Activated T-helper 1 cell treated with anti-CD3 and anti-CD28 coated beads, Interleukin-2, amount 50 U/mL, for 16 hours (primary cell): ENCODE results near the gene PTAR1.

ENCODE experiments used
- DNase-seq, 2 donors: peaks; one replicate each; pipeline ENCODE4 v3.0.0-alpha.2; 2020; ENCODE audit warnings: low read depth in 1 of 2, low spot score in 1 of 2

PTAR1 gene

GRCh38 chr9:69753830-69754229 lies 6.0 kb downstream of the PTAR1 start:
- DNase-seq = no peak

- no peak for DNase-seq
These were observed 9.7 kb downstream of the PTAR1 start for GRCh38 chr9:69750085-69750484.

GRCh38 chr9:69748304-69748703 lies 11.5 kb downstream of the PTAR1 start:
- DNase-seq = no peak

GRCh38 chr9:69746859-69747560 lies 12.8 kb downstream of the PTAR1 start:
- DNase-seq = no peak

GRCh38 chr9:69745716-69746437 lies 13.9 kb downstream of the PTAR1 start:
- DNase-seq = no peak

- no peak for DNase-seq
These were observed 15.0 kb downstream of the PTAR1 start for GRCh38 chr9:69744688-69745380.

GRCh38 chr9:69743930-69744329 lies 15.9 kb downstream of the PTAR1 start:
- no peak for DNase-seq

GRCh38 chr9:69740872-69741505 lies 18.8 kb downstream of the PTAR1 start:
- no peak for DNase-seq

- no peak for DNase-seq
These were observed 28.5 kb downstream of the PTAR1 start for GRCh38 chr9:69731348-69731747.

GRCh38 chr9:69719983-69720382 lies 39.8 kb downstream of the PTAR1 start:
- DNase-seq = no peak

- no peak for DNase-seq
These were observed 40.4 kb downstream of the PTAR1 start for GRCh38 chr9:69719367-69719766.

- no peak for DNase-seq
These were observed 41.6 kb downstream of the PTAR1 start for GRCh38 chr9:69718218-69718617.

- DNase-seq = no peak
These were observed 44.0 kb downstream of the PTAR1 start for GRCh38 chr9:69715825-69716224.

GRCh38 chr9:69715096-69715495 lies 44.7 kb downstream of the PTAR1 start:
- no peak for DNase-seq

- DNase-seq = no peak
These were observed 62.3 kb downstream of the PTAR1 start for GRCh38 chr9:69697475-69697874.

GRCh38 chr9:69696802-69697201 lies 63.0 kb downstream of the PTAR1 start:
- no peak for DNase-seq

- DNase-seq = no peak
These were observed 69.7 kb downstream of the PTAR1 start for GRCh38 chr9:69689991-69690538.

- DNase-seq = no peak
These were observed 75.9 kb downstream of the PTAR1 start for GRCh38 chr9:69683927-69684326.

GRCh38 chr9:69678843-69679538 lies 80.8 kb downstream of the PTAR1 start:
- no peak for DNase-seq

GRCh38 chr9:69677931-69678330 lies 81.9 kb downstream of the PTAR1 start:
- DNase-seq = no peak

GRCh38 chr9:69675563-69675962 lies 84.2 kb downstream of the PTAR1 start:
- DNase-seq = no peak
